Liver (tissue), 2 donors: Measurements from ENCODE around the gene B9D1.

Experiments
- EGR1 ChIP-seq, 2 donors: IDR thresholded peaks; 2 replicates each; pipeline ENCODE4 v1.6.1; 2016 to 2018; ENCODE audit warnings: antibody characterized with exemption in 2 of 2, low read depth in 2 of 2
- FOXA1 ChIP-seq: IDR thresholded peaks from 2 replicates; pipeline ENCODE4 v1.6.1; 2016; ENCODE audit warnings: antibody characterized with exemption
- RAD21 ChIP-seq, 2 donors: IDR thresholded peaks; 2 replicates each; pipeline ENCODE4 v1.6.1; 2016; ENCODE audit warnings: antibody characterized with exemption in 2 of 2, mild to moderate bottlenecking in 2 of 2
- donor health status: healthy.

GRCh38 chr17:19341641-19342610 is 20.6 kb downstream of the B9D1 start:
- TF ChIP-seq EGR1 (IDR thresholded peaks at IDR 0.05; ENCODE audit: low read depth in 2 of 2) (no peak), RAD21 (IDR thresholded peaks at IDR 0.05) (no peak), FOXA1 (no peak)
